CD8-positive, alpha-beta memory T cell (primary cell): ENCODE measurements around the gene COA4. TPM values are rescaled to one million over a fixed set of nuclear protein-coding genes. Genes with fewer than 3 reads are reported as not detected.

Experiments
- CTCF ChIA-PET: fragments of 350-600 bp; sonication (Branson Sonifier 250); formaldehyde crosslinking; loops from one replicate; lab custom pipeline; 2021; ENCODE audit warnings: antibody characterized with exemption; lab: Charles Lee
- POLR2A ChIA-PET: fragments of 350-600 bp; sonication (Branson Sonifier 250); formaldehyde crosslinking; loops from one replicate; lab custom pipeline; 2021; ENCODE audit warnings: antibody characterized with exemption; lab: Charles Lee
- DNase-seq, 5 donors: peaks; one replicate each; pipeline versions ENCODE4 v3.0.0 to v3.0.0-alpha.2; 2020 to 2022; ENCODE audit warnings: mixed read lengths in 1 of 5
- H3K27ac ChIP-seq: one replicate; pipeline ENCODE4 v1.7.0; 2013; ENCODE audit warnings: low read depth, mild to moderate bottlenecking, low read length, moderate library complexity
- H3K27me3 ChIP-seq: 2 replicates; pipeline ENCODE4 v1.7.0; 2013; ENCODE audit warnings: low read length, mild to moderate bottlenecking; ENCODE audit not compliant: insufficient read depth, poor library complexity, severe bottlenecking
- H3K36me3 ChIP-seq: 2 replicates; pipeline ENCODE4 v1.7.0; 2013; ENCODE audit warnings: mild to moderate bottlenecking, low read length, moderate library complexity; ENCODE audit not compliant: insufficient read depth
- H3K4me1 ChIP-seq: 2 replicates; pipeline ENCODE4 v1.7.0; 2013; ENCODE audit warnings: mild to moderate bottlenecking, low read length, moderate library complexity; ENCODE audit not compliant: insufficient read depth
- H3K4me3 ChIP-seq: 2 replicates; pipeline ENCODE4 v1.7.0; 2013; ENCODE audit warnings: mild to moderate bottlenecking, low read length
- H3K9me3 ChIP-seq: 2 replicates; pipeline ENCODE4 v1.7.0; 2013; ENCODE audit warnings: mild to moderate bottlenecking, low read length
- H3K27ac Mint-ChIP-seq, 8 donors: one replicate each; pipeline ENCODE4 v1.8.0; 2020 to 2021; ENCODE audit warnings: mixed read lengths in 8 of 8, mild to moderate bottlenecking in 6 of 8, inconsistent platforms in 3 of 8, moderate library complexity in 3 of 8
- H3K27me3 Mint-ChIP-seq, 2 donors: one replicate each; pipeline ENCODE4 v1.8.0; 2020 to 2021; ENCODE audit warnings: mixed read lengths in 2 of 2, mild to moderate bottlenecking in 1 of 2, moderate library complexity in 1 of 2
- H3K36me3 Mint-ChIP-seq, 3 donors: one replicate each; pipeline ENCODE4 v1.8.0; 2020 to 2021; ENCODE audit warnings: mixed read lengths in 3 of 3, inconsistent platforms in 1 of 3, mild to moderate bottlenecking in 1 of 3
- H3K4me1 Mint-ChIP-seq, 3 donors: one replicate each; pipeline ENCODE4 v1.8.0; 2020 to 2021; ENCODE audit warnings: mixed read lengths in 3 of 3, inconsistent platforms in 1 of 3, mild to moderate bottlenecking in 1 of 3
- H3K4me3 Mint-ChIP-seq, 7 donors: one replicate each; pipeline ENCODE4 v1.8.0; 2020 to 2021; ENCODE audit warnings: mixed read lengths in 7 of 7, mild to moderate bottlenecking in 6 of 7, moderate library complexity in 4 of 7, inconsistent platforms in 2 of 7
- H3K9me3 Mint-ChIP-seq, 5 donors: one replicate each; pipeline ENCODE4 v1.8.0; 2020 to 2022; ENCODE audit warnings: mixed read lengths in 5 of 5, mild to moderate bottlenecking in 3 of 5, moderate library complexity in 2 of 5, inconsistent platforms in 1 of 5
- polyA plus RNA-seq: library from polyadenylated mRNA; unstranded; fragments of 300-500 nt; fragmentation: Illumina TruSeq; gene quantifications from one replicate; pipeline ENCODE4 v1.2.3, GENCODE V29; 2021
- total RNA-seq, 2 experiments: library from RNA; stranded (reverse); gene quantifications; one replicate each; pipeline ENCODE4 v1.2.3, GENCODE V29; 2021

COA4 gene
- total and polyA plus RNA-seq, 3 experiments from 2014 or later: 59.8 to 106 (median 106) TPM

DNA sequence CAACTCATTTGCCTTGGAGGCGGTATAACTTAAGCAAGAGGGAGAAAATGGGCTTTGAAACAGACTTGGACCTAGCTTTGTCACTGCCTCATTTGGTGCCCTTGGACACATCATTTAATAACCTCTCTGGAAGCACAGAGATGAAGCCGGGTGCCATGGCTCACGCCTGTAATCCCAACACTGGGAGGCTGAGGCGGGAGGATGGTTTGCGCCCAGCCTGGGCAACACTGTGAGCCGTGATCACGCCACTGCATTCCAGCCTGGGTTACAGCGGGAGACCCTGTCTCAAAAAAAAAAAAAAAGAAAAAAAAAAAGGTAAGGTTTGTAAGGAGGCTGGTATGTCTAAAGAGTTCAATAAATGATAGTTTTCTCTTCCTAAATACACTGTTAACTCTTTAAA, 806 bp downstream of the COA4 start:
- Histone ChIP-seq H3K36me3 (peaks cover 5% of the 10 kb centered on the region), H3K27me3 (no peaks in the 10 kb centered on the region), H3K27ac (peak overlapping the region; percentile 81), H3K4me1 (peaks cover 22% of the 10 kb centered on the region), H3K4me3 (peak overlapping the region; percentile 92), H3K9me3 (no peaks in the 10 kb centered on the region)
- Mint-ChIP-seq H3K9me3 (no peaks in the 10 kb centered on the region), H3K27ac (peak overlapping the region; percentile 89 to 100 (median 99)), H3K36me3 (peaks cover 0 to 49% (median 2%) of the 10 kb centered on the region in 3 donors), H3K4me1 (peaks cover 34 to 49% (median 43%) of the 10 kb centered on the region in 3 donors), H3K4me3 (peak overlapping the region; percentile 95 to 99 (median 97)), H3K27me3 (no peaks in the 10 kb centered on the region)
- no peak for DNase-seq
- ChIA-PET CTCF (no interaction called here), POLR2A (interaction anchor here (0.7 kb wide), 1 partner anchor 500 kb away, joined by 8 read pairs; the partner anchor contains the start of gene RELT)

DNA sequence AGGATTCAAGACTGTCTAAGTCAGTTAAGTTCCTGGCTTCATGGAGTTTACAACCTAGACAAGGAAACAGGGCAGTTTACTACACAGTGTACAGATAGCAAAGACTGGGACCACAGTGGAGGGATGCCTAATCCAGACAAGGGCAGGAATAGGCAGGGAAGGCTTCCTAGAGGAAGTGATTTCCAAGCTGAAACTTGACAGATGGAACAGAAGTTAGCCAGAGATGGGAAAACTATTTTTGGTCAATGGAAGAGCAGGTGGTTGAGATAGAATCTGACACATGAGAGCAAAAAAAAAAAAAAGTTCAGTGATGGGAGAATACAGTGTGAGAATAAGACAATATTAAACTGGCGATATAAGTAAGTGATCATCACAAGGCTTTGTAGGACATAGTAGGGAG, 1.3 kb downstream of the COA4 start:
- H3K27ac ChIP-seq: peak overlapping the region; percentile 81
- ChIA-PET CTCF (no interaction called here), POLR2A (interaction anchor here (0.7 kb wide), 1 partner anchor 499 kb away, joined by 8 read pairs; the partner anchor contains the start of gene RELT)
- Mint-ChIP-seq H3K9me3 (no peaks in the 10 kb centered on the region), H3K4me3 (peak overlapping the region; percentile 95 to 99 (median 97)), H3K4me1 (peaks cover 34 to 49% (median 43%) of the 10 kb centered on the region in 3 donors), H3K27ac (peak overlapping the region; percentile 89 to 100 (median 99)), H3K36me3 (peaks cover 0 to 50% (median 2%) of the 10 kb centered on the region in 3 donors), H3K27me3 (no peaks in the 10 kb centered on the region)
- no peak for DNase-seq
- peaks cover 22% of the 10 kb centered on the region for H3K4me1 ChIP-seq
- H3K27me3 ChIP-seq: no peaks in the 10 kb centered on the region
- no peaks in the 10 kb centered on the region for H3K9me3 ChIP-seq
- peaks cover 5% of the 10 kb centered on the region for H3K36me3 ChIP-seq
- H3K4me3 ChIP-seq: peak overlapping the region; percentile 92

DNA sequence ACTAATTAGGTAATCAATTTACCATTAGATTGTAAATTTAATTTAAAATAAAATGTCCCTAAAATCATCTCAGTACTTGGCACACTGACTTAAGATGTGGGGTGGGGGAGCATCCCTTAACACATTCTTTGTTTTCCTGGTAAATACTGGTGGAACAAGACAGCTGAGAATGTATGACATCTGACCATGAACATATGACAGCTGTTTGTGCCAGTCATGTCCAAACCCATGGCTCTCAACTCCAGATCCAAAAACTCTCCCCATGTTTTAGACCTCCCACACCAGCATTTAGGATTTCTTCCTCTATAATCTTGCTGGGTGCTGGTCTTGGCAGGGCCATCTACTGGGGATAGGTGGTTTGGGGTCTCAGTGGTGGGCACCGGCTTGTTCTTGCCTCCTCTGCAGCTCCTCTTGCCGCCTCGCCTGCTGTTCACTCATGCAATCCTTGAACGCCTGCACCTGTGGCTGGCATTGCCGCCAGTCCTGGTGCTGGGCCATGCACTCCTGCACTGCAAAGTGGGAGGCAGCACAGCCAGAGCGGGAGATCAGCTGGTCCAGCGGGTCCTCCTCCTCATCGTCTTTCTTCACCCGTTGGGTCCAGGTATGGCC, 3.8 kb downstream of the COA4 start:
- Mint-ChIP-seq H3K27me3 (no peaks in the 10 kb centered on the region), H3K4me3 (no peak overlapping the region), H3K9me3 (no peaks in the 10 kb centered on the region), H3K4me1 (peaks cover 32 to 35% (median 34%) of the 10 kb centered on the region in 3 donors), H3K27ac (peak overlapping the region in 3 of 8 donors; percentile 7 to 88 (median 41)), H3K36me3 (peaks cover 0 to 54% (median 2%) of the 10 kb centered on the region in 3 donors)
- ChIA-PET POLR2A (no interaction called here), CTCF (interaction anchor here (2.3 kb wide), 1 partner anchor 9 kb away, joined by 6 read pairs; no protein-coding TSS in a partner anchor)
- Histone ChIP-seq H3K27ac (no peak overlapping the region), H3K4me3 (no peak overlapping the region), H3K36me3 (peaks cover 10% of the 10 kb centered on the region), H3K27me3 (no peaks in the 10 kb centered on the region), H3K4me1 (peaks cover 22% of the 10 kb centered on the region), H3K9me3 (no peaks in the 10 kb centered on the region)
- no peak for DNase-seq

DNA sequence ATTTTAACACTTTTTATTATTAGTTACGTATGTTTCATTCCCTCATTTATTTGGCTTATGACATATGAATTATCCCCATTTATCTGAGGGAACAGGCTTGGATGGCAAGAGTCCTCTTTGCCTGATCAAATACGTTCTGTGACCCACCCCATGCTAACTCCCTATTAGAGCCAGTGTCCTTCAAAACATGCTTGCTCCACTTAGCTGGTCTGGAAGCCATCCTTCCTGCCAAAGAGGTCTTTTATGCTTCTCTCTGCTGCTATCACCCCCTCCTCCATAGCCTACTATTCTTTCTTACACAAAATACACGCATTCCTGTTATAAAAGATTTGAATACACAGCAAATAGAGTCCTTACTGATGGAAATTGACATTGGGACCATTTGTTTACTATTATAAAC, 6.4 kb downstream of the COA4 start:
- H3K36me3 Mint-ChIP-seq: peaks cover 0 to 53% (median 3%) of the 10 kb centered on the region in 3 donors
- ChIA-PET CTCF (no interaction called here), POLR2A (no interaction called here)
- no peaks in the 10 kb centered on the region for H3K9me3 Mint-ChIP-seq
- no peak overlapping the region for H3K4me3 Mint-ChIP-seq
- H3K27me3 Mint-ChIP-seq: no peaks in the 10 kb centered on the region
- H3K27me3 ChIP-seq: no peaks in the 10 kb centered on the region
- no peak for DNase-seq
- peaks cover 10% of the 10 kb centered on the region for H3K36me3 ChIP-seq
- no peak overlapping the region for H3K27ac ChIP-seq
- H3K4me1 ChIP-seq: peaks cover 5% of the 10 kb centered on the region
- peaks cover 9 to 13% (median 10%) of the 10 kb centered on the region in 3 donors for H3K4me1 Mint-ChIP-seq
- no peak overlapping the region for H3K4me3 ChIP-seq
- peak overlapping the region in 2 of 8 donors; percentile 7 to 33 for H3K27ac Mint-ChIP-seq
- no peaks in the 10 kb centered on the region for H3K9me3 ChIP-seq

DNA sequence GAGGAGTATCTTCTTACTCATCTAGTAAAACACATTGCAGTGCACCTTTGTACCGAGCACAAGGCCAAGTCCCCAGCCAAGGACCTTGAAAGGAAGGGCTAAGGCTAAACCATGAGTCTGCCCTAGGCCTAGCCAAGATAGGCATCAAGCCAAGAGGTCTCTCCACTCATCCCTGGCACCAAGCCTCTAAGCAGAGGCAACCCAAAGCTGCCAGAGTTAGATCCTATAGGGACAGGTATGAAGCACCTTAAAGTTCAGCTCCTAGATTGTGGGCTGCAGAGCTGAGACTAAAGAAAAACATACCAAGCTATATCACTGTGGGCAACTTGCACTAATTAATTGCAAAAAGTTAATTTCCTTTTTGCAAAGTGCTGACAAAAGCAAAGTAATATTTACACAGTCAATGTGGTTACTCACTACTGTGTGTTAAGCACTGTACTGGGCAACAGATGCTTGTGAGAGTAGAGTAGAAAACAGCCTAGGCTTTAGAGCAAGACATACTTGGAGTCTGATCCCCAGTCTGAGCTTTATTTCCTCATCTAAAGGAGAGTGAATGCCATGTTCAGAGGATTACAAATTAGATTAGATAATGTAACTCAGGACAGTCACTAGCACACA, 7.2 kb downstream of the COA4 start:
- Mint-ChIP-seq H3K4me3 (no peak overlapping the region), H3K9me3 (no peaks in the 10 kb centered on the region), H3K27me3 (no peaks in the 10 kb centered on the region), H3K4me1 (peaks cover 1 to 4% (median 1%) of the 10 kb centered on the region in 3 donors), H3K36me3 (peaks cover 0 to 51% (median 6%) of the 10 kb centered on the region in 3 donors), H3K27ac (peak overlapping the region in 5 of 8 donors; percentile 20 to 83 (median 56))
- Histone ChIP-seq H3K27me3 (no peaks in the 10 kb centered on the region), H3K4me3 (no peak overlapping the region), H3K4me1 (no peaks in the 10 kb centered on the region), H3K27ac (no peak overlapping the region), H3K9me3 (no peaks in the 10 kb centered on the region), H3K36me3 (peaks cover 10% of the 10 kb centered on the region)
- DNase-seq: no peak
- POLR2A ChIA-PET: interaction anchor here (0.7 kb wide), 1 partner anchor 263 kb away, joined by 3 read pairs; no protein-coding TSS in a partner anchor
- CTCF ChIA-PET: no interaction called here

DNA sequence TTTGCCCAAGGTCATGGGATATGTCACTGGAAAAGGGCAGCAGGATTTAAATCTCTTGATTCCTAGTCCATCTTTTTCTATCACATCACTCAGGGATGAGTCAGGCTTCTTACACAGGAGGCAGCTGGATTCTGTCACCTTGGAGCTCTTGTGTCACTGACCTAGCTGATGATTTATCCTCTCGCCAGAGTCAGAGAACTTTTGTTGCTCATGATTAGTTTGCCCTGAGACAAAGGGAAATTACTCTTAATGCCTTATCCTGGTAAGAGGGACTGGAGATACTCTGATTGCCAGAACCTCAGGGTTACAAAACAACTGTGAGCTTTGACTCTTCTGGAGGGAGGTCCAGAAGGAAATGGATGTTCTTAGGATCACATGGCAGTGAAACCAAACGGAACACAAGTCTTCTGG, 10.1 kb downstream of the COA4 start:
- Mint-ChIP-seq H3K9me3 (no peaks in the 10 kb centered on the region), H3K4me1 (no peaks in the 10 kb centered on the region), H3K27me3 (no peaks in the 10 kb centered on the region), H3K27ac (no peak overlapping the region), H3K4me3 (no peak overlapping the region), H3K36me3 (peaks cover 0 to 49% (median 14%) of the 10 kb centered on the region in 3 donors)
- Histone ChIP-seq H3K4me1 (no peaks in the 10 kb centered on the region), H3K27ac (no peak overlapping the region), H3K36me3 (peaks cover 6% of the 10 kb centered on the region), H3K9me3 (no peaks in the 10 kb centered on the region), H3K27me3 (no peaks in the 10 kb centered on the region), H3K4me3 (no peak overlapping the region)
- no peak for DNase-seq
- POLR2A ChIA-PET: no interaction called here
- CTCF ChIA-PET: no interaction called here

DNA sequence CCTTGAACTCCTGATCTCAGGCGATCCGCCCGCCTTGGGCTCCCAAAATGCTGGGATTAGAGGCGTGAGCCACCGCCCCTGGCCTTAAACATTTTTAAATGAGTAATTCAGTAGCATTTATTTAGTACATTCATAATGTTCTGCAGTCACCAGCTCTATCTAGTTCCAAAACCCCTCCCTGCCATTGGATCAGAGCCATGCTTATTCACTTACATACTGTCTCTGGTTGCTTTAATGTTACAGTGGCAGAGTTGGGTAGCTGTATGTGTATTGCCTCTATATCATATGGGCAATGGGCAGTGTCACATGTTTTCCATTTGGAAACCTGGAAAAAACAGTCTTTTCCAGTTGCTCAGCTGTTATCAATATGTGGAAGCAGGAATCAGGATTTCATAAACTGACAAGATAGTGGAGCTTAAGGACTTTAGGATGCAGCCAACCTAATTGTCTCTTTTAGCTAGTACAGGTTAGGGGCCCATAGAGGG, 10.5 kb downstream of the COA4 start:
- Histone ChIP-seq H3K36me3 (peaks cover 6% of the 10 kb centered on the region), H3K4me3 (no peak overlapping the region), H3K4me1 (no peaks in the 10 kb centered on the region), H3K27ac (no peak overlapping the region), H3K27me3 (no peaks in the 10 kb centered on the region), H3K9me3 (no peaks in the 10 kb centered on the region)
- H3K4me3 Mint-ChIP-seq: no peak overlapping the region
- H3K27me3 Mint-ChIP-seq: no peaks in the 10 kb centered on the region
- no peaks in the 10 kb centered on the region for H3K9me3 Mint-ChIP-seq
- peak overlapping the region in 1 of 8 donors; percentile 29 for H3K27ac Mint-ChIP-seq
- no peak for DNase-seq
- POLR2A ChIA-PET: no interaction called here
- CTCF ChIA-PET: interaction anchor here (0.8 kb wide), 1 partner anchor 8 kb away, joined by 4 read pairs; no protein-coding TSS in a partner anchor
- H3K4me1 Mint-ChIP-seq: no peaks in the 10 kb centered on the region
- H3K36me3 Mint-ChIP-seq: peaks cover 0 to 47% (median 15%) of the 10 kb centered on the region in 3 donors

DNA sequence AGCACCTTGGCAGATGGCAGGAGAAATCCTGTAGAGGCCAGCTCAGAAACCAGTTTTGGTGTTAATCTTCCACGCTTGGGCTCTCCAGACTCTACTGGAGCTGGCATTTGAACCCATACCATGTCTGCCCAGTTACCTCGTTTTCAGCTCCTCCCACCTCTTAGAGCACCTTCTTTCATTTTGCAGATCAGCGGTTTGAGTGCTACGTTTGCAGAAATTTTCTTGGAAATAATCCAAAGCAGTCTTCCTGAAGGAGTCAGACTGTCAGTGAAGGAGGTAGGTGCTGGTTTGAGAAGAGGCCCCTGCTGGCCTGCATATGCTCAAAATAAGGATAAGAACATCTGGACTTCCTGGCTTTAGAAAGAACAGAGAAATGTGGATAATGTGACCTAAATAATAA, 13.7 kb downstream of the COA4 start:
- Mint-ChIP-seq H3K4me1 (no peaks in the 10 kb centered on the region), H3K27ac (no peak overlapping the region), H3K4me3 (no peak overlapping the region), H3K36me3 (peaks cover 7 to 62% (median 30%) of the 10 kb centered on the region in 3 donors), H3K27me3 (no peaks in the 10 kb centered on the region), H3K9me3 (no peaks in the 10 kb centered on the region)
- Histone ChIP-seq H3K9me3 (no peaks in the 10 kb centered on the region), H3K4me1 (no peaks in the 10 kb centered on the region), H3K27ac (no peak overlapping the region), H3K4me3 (no peak overlapping the region), H3K36me3 (no peaks in the 10 kb centered on the region), H3K27me3 (no peaks in the 10 kb centered on the region)
- DNase-seq: no peak
- CTCF ChIA-PET: interaction anchor here (1.7 kb wide), 1 partner anchor 11 kb away, joined by 6 read pairs; no protein-coding TSS in a partner anchor
- POLR2A ChIA-PET: no interaction called here
